GM21515 (cell line): ENCODE results near the gene CSMD2.

Source experiments
- ATAC-seq: cut with Tn5 transposase; IDR thresholded peaks from one replicate; pipeline ENCODE4 v1.9.1; 2021; ENCODE audit not compliant: unreplicated experiment

CSMD2 gene

GRCh38 chr1:33864460-33865389 lies 300.3 kb downstream of the CSMD2 start:
- ATAC-seq = no peak

- ATAC-seq = no peak
These were observed 301.3 kb downstream of the CSMD2 start, which contains the start of gene HMGB4 for GRCh38 chr1:33863779-33864178. Gene HMGB4, plus strand, starts transcription at chr1:33864079. Its CDS starts 113 bp downstream, at chr1:33864192.

GRCh38 chr1:33860671-33861070 lies 304.4 kb downstream of the CSMD2 start:
- no peak for ATAC-seq

- ATAC-seq = no peak
These were observed 310.9 kb downstream of the CSMD2 start for GRCh38 chr1:33854091-33854490.

- no peak for ATAC-seq
These were observed 311.6 kb downstream of the CSMD2 start for GRCh38 chr1:33853431-33853830.

- no peak for ATAC-seq
These were observed 312.3 kb downstream of the CSMD2 start for GRCh38 chr1:33852711-33853110.

GRCh38 chr1:33850481-33850880 lies 314.5 kb downstream of the CSMD2 start:
- ATAC-seq = no peak

- no peak for ATAC-seq
These were observed 315.8 kb downstream of the CSMD2 start for GRCh38 chr1:33849211-33849610.

GRCh38 chr1:33848205-33848937 lies 316.7 kb downstream of the CSMD2 start:
- ATAC-seq = no peak

GRCh38 chr1:33846861-33847260 lies 318.2 kb downstream of the CSMD2 start:
- ATAC-seq = no peak

- ATAC-seq = no peak
These were observed 320.9 kb downstream of the CSMD2 start for GRCh38 chr1:33844166-33844565.

GRCh38 chr1:33842348-33842747 lies 322.7 kb downstream of the CSMD2 start:
- no peak for ATAC-seq

GRCh38 chr1:33841494-33841893 lies 323.5 kb downstream of the CSMD2 start:
- no peak for ATAC-seq

- no peak for ATAC-seq
These were observed 327.4 kb downstream of the CSMD2 start for GRCh38 chr1:33837635-33838034.

GRCh38 chr1:33836911-33837310 lies 328.1 kb downstream of the CSMD2 start:
- no peak for ATAC-seq

- no peak for ATAC-seq
These were observed 336.4 kb downstream of the CSMD2 start for GRCh38 chr1:33828654-33829053.

GRCh38 chr1:33828059-33828458 lies 337.0 kb downstream of the CSMD2 start:
- no peak for ATAC-seq

GRCh38 chr1:33826711-33827110 lies 338.3 kb downstream of the CSMD2 start:
- no peak for ATAC-seq

GRCh38 chr1:33826311-33826710 lies 338.7 kb downstream of the CSMD2 start:
- no peak for ATAC-seq

GRCh38 chr1:33825506-33825905 lies 339.5 kb downstream of the CSMD2 start:
- ATAC-seq = no peak

- no peak for ATAC-seq
These were observed 340.1 kb downstream of the CSMD2 start for GRCh38 chr1:33824971-33825370.

GRCh38 chr1:33824321-33824720 lies 340.7 kb downstream of the CSMD2 start:
- no peak for ATAC-seq
